Germinal center (tissue), 1 donor: ENCODE measurements around the gene MS4A3.
"Not testable (repeated sequence)": the region's sequence is repeated elsewhere in the genome, so short reads cannot be mapped to it uniquely, and the experiment has no call there.

Experiments
- DNase-seq: peaks from one replicate; pipeline ENCODE4 v3.0.0; 2012; ENCODE audit warnings: mixed read lengths, low spot score

MS4A3 gene, protein sequence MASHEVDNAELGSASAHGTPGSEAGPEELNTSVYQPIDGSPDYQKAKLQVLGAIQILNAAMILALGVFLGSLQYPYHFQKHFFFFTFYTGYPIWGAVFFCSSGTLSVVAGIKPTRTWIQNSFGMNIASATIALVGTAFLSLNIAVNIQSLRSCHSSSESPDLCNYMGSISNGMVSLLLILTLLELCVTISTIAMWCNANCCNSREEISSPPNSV

GRCh38 chr11:60056349-60056969 is at the start of gene MS4A3:
Gene MS4A3, plus strand, starts transcription at chr11:60056665. Its CDS starts 4,496 bp downstream, at chr11:60061161.
- DNase-seq: no peak

GRCh38 chr11:60016881-60017280 is 39.6 kb upstream of the MS4A3 start, which contains the start of gene OOSP4B:
Gene OOSP4B, plus strand, starts transcription at chr11:60017181.
- no peak for DNase-seq

- no peak for DNase-seq
Observed at GRCh38 chr11:60018058-60018457, 38.4 kb upstream of the MS4A3 start.

DNA sequence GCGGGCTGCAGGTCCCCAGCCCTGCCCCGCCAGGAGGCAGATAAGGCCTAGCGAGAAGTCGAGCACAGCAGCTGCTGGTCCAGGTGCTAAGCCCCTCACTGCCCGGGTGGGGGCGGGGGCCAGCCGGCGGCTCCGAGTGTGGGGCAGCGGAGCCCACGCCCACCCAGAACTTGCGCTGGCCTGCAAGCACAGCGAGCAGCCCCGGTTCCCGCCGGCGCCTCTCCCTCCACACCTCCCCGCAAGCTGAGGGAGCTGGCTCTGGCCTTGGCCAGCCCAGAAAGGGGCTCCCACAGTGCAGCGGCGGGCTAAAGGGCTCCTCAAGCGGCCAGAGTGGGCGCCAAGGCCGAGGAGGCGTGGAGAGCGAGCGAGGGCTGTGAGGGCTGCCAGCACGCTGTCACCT is 36.1 kb upstream of the MS4A3 start:
- DNase-seq: not testable (repeated sequence)

GRCh38 chr11:60029015-60029632 is 27.3 kb upstream of the MS4A3 start:
- DNase-seq: no peak

- no peak for DNase-seq
Observed at GRCh38 chr11:60040109-60040508, 16.4 kb upstream of the MS4A3 start, which contains the start of gene OOSP2. Gene OOSP2, plus strand, starts transcription at chr11:60040409. Its CDS starts 51 bp downstream, at chr11:60040460.

DNA sequence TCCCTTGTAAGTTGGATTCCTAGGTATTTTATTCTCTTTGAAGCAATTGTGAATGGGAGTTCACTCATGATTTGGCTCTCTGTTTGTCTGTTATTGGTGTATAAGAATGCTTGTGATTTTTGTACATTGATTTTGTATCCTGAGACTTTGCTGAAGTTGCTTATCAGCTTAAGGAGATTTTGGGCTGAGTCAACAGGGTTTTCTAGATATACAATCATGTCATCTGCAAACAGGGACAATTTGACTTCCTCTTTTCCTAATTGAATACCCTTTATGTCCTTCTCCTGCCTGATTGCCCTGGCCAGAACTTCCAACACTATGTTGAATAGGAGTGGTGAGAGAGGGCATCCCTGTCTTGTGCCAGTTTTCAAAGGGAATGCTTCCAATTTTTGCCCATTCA is 6.0 kb upstream of the MS4A3 start:
- not testable (repeated sequence) for DNase-seq

DNA sequence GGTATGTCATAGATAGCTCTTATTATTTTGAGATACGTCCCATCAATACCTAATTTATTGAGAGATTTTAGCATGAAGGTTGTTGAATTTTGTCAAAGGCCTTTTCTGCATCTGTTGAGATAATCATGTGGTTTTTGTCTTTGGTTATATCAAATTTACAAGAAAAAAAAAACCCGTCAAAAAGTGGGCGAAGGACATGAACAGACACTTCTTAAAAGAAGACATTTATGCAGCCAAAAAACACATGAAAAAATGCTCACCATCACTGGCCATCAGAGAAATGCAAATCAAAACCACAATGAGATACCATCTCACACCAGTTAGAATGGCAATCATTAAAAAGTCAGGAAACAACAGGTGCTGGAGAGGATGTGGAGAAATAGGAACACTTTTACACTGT is 5.6 kb upstream of the MS4A3 start:
- not testable (repeated sequence) for DNase-seq

DNA sequence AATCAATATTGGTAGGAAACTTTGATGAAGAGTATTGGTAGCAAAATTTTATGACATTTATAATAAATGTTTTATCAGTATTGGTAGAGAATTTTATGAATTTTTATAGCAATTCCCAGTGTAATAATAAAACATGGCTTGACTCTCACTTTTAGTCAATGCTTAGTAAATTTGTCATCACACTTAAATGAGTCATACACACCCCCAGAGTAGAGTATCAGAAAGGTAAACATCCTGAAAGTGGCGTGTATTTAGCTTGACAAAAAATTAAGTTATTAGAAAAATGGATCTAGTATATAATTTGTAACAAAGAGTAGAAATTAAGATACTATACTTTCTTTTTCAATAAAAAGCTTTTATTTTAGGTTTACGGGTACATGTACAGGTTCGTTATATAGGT is 2.6 kb downstream of the MS4A3 start:
- DNase-seq: no peak

DNA sequence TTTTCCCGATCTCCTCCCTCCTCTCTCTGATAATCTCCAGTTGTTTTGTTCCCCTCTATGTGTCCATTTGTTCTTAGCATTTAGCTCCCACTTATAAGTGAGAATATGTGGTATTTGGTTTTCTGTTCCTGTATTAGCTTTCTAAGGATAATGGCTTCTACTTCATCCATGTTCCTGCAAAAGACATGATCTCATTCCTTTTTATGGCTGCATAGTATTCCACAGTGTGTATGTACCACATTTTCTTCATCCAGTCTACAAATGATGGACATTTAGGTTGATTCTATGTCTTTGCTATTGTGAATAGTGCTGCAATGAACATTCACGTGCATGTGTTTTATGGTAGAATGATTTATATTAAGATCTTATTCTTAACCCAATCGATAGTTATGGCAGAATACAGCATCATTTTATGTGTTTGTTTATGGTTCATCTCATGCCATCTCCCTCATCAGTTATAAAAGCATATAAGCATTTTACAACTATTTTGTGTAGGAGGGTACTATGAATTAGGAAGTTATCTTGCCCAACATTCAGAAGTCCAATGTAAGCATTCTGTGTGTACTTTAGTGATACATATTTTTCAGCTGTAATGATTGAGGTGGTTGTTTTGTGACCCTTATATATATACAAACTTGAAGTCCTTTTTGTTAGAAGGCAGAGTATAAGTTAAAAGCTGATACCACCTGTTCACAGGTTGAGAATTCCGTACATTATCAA is 3.2 kb downstream of the MS4A3 start:
- no peak for DNase-seq

GRCh38 chr11:60064111-60064510 is 7.6 kb downstream of the MS4A3 start:
- peak; percentile 6 for DNase-seq

GRCh38 chr11:60065801-60066200 is 9.3 kb downstream of the MS4A3 start:
- DNase-seq: no peak

DNA sequence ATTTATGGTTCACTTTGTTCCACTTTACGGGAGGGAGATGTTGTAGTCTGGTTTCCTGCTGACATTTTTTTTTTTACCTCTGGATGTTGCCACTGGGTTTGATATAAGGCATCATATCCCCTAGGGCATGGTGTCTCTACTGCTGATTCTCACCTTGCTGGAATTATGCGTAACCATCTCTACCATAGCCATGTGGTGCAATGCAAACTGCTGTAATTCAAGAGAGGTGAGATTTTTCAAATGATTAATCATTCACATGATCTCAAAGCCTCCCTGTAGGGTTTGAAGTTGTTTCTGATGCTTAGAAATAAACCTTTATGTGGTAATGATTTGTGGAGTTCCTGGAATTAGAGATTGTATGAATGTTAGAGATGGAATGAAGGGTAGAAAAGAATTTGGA is 13.0 kb downstream of the MS4A3 start:
- DNase-seq: no peak

- not testable (repeated sequence) for DNase-seq
Observed at GRCh38 chr11:60071644-60072043, 15.2 kb downstream of the MS4A3 start.

DNA sequence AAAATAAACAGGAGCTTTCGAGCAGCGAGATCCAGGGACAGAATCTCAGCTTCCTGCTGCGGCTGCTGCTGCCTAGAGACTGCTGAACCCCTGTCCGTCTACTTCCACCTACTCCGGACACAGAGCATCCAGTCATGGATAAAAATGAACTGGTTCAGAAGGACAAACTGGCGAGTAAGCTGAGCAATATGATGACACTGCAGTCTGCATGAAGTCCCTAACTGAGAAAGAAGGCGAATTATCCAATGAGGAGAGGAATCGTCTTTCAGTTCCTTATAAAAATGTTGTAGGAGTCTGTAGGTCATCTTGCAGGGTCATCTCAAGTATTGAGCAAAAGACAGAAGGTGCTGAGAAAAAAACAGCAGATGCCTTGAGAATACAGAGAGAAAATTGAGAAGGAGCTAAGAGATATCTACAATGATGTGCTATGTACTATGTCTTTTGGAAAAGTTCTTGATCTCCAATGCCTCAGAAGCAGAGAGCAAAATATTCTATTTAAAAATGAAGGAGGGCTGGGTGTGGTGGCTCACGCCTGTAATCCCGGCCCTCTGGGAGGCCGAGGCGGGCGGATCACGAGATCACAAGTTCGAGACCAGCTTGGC is 20.9 kb downstream of the MS4A3 start:
- no peak for DNase-seq

DNA sequence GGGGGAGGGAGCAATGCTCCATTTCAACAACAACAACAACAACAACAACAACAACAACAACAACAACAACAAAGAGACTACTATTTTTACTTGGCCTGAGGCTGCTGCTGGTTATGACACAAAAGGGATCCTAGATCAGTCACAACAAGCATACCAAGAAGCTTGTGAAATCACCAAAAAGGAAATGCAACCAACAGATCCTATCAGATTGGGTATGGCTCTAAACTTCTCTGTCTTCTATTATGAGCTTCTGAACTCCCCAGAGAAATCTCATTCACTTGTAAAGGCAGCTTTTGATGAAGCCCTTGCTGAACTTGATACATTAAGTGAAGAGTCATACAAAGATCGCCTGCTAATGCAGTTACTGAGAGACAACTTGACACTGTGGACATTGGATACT is 21.5 kb downstream of the MS4A3 start:
- DNase-seq: no peak

GRCh38 chr11:60078745-60079144 is 22.3 kb downstream of the MS4A3 start:
- DNase-seq: no peak

GRCh38 chr11:60080535-60080934 is 24.1 kb downstream of the MS4A3 start:
- DNase-seq: no peak

DNA sequence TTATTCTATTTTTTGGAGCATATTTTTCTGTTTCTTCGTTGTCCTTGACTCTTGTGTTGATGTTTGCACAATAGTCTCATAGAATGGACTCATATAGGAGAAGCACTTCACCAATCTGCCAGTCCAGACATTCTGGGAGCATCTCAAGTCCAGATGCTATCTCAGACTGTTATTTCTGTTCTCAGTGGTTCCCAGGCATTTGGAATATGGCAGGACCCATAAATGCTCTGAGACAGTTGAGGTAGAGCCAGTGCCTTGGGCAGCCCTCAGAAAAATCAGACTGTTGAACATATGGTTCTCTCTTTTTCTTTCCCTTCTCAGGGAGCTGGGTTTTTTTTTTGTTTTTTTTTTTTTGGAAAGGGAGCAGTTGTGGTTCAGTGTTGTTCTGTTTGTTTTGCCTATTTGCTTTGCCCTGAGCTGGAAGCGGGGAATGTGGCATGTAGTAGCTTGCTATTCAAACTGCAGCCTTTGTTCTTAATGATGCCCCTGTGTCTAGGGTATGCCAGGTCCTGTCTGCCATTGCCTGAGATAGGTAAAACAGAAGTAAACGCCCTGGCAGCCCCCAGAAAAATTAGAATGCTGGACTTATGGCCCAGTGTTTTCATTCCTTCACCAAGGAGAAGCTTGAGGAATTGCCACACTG is 28.3 kb downstream of the MS4A3 start:
- no peak for DNase-seq

GRCh38 chr11:60085909-60086308 is 29.4 kb downstream of the MS4A3 start:
- no peak for DNase-seq

DNA sequence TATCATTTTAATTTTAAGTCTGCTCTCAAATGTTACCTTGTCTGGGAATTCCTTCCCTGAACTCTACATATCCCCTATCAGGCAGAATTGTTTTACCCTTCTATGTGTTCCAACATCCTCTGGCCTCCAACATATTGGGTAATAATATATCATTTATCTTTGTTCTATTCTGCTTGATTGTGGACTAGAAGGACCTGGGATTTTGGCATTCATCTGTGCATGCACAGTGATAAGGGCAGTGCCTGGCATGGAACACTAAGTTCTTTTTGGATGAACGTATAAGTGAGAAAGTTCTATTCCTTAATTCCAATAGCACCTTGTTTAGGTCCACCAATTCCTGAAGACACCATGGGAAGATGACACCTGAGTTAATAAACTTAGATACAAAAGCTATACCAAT is 30.8 kb downstream of the MS4A3 start:
- DNase-seq: no peak

DNA sequence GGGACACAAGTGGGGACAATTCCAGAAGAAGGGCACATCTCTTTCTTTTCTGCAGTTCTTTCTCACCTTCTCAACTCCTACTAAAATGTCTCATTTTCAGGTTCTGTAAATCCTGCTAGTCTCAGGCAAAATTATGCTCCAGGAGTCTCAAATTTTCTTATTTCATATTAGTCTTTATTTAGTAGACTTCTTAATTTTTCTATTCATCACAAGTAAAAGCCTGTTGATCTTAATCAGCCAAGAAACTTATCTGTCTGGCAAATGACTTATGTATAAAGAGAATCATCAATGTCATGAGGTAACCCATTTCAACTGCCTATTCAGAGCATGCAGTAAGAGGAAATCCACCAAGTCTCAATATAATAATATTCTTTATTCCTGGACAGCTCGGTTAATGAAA is 31.9 kb downstream of the MS4A3 start, which contains the start of gene MS4A2:
Gene MS4A2, plus strand, starts transcription at position 301 of the 400 bp plus-strand sequence. CDS start 102 bp downstream, outside the sequence.
- no peak for DNase-seq
